AG04450 (cell line): ENCODE data around the gene ANKRD53. TPM values are rescaled to one million over a fixed set of nuclear protein-coding genes. Genes with fewer than 3 reads are reported as not detected.
"Not testable (repeated sequence)": the region's sequence is repeated elsewhere in the genome, so short reads cannot be mapped to it uniquely, and the experiment has no call there.

Experiments used
- CTCF ChIA-PET: fragments of 300-600, 350-600 bp; formaldehyde crosslinking; extraction: SDS; loops from one replicate; lab custom pipeline; 2022; ENCODE audit warnings: antibody characterized with exemption, inconsistent platforms; lab: Charles Lee
- POLR2A ChIA-PET: fragments of 350-600 bp; formaldehyde crosslinking; extraction: SDS; loops from one replicate; lab custom pipeline; 2021; ENCODE audit warnings: antibody characterized with exemption, inconsistent platforms; lab: Yijun Ruan, JAX
- DNase-seq: peaks from one replicate; pipeline ENCODE4 v3.0.0-alpha.2; 2011; ENCODE audit warnings: low read depth, low spot score
- H3K27ac ChIP-seq: one replicate; pipeline ENCODE4 v1.5.1; 2012; ENCODE audit warnings: low read depth, low read length, control low read depth
- H3K27me3 ChIP-seq: one replicate; pipeline ENCODE4 v1.6.0; 2012; ENCODE audit warnings: low read length; ENCODE audit not compliant: control insufficient read depth, insufficient read depth
- H3K4me3 ChIP-seq: 2 replicates; pipeline ENCODE4 v1.5.1; 2011; ENCODE audit warnings: mild to moderate bottlenecking, low read depth, low read length, control low read depth
- H3K9me3 ChIP-seq: 2 replicates; pipeline ENCODE4 v1.5.1; 2012; ENCODE audit warnings: low read length; ENCODE audit not compliant: control insufficient read depth, insufficient read depth
- polyA plus RNA-seq: library from polyadenylated mRNA; depleted of rRNA; stranded (reverse); fragments of >200 nt; gene quantifications from 2 replicates; pipeline ENCODE4 v1.2.3, GENCODE V29; 2011
- TF ChIP-seq, protein P1 (sequence below): IDR thresholded peaks from 2 replicates; pipeline ENCODE4 v1.5.1; 2011; ENCODE audit warnings: low read depth, low read length, control low read depth, inconsistent platforms

Gene ANKRD53
- polyA plus RNA-seq, 1 experiment, result 0.72 TPM

DNA sequence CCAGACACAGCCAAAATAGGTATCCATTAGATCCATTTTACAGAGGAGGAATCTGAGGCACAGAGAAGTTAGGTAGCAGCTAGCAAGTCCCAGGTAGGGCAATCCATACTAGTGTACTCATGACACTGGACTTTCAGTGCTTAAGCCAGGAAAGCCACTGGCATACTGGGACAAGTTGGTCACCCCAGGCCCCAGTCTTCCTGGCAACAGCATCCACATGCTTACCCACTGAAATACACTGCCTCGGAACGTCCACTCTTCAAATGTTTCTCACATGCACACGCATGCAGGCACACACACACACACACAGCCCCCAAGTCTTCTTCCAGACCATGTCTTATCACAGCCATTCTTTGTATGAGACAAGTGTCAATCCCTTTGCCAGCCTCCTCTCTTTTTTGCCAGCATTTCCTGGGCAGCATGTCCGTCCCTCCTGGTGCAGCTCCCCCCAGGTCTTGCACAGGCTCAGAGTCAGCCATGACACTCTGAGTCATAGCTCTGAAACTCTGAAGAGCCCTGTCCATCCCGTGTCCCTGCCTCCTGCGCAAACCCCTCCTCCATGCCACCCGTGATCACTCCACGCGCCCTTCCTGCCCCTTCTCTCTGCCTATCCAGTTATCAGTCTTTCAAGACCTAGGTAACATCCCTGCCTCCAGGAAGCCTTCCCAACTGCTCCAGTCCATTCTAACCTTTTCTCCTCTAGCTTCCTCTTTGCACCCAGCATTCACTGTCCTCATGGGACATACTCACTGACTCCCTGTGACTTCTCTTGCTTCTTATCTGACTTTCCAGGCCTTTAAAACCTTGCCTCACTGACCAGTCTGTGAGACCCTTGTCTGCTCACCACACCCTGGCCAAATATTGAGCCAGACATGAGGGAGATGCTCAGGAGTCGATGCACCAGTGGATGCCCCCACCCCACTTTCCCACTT, 27.1 kb downstream of the ANKRD53 start:
- ChIA-PET POLR2A (no interaction called here), CTCF (no interaction called here)
- Histone ChIP-seq H3K4me3 (no peak overlapping the region), H3K9me3 (no peaks in the 10 kb centered on the region), H3K27me3 (peaks cover 13% of the 10 kb centered on the region), H3K27ac (no peak overlapping the region)
- TF ChIP-seq, protein P1, sequence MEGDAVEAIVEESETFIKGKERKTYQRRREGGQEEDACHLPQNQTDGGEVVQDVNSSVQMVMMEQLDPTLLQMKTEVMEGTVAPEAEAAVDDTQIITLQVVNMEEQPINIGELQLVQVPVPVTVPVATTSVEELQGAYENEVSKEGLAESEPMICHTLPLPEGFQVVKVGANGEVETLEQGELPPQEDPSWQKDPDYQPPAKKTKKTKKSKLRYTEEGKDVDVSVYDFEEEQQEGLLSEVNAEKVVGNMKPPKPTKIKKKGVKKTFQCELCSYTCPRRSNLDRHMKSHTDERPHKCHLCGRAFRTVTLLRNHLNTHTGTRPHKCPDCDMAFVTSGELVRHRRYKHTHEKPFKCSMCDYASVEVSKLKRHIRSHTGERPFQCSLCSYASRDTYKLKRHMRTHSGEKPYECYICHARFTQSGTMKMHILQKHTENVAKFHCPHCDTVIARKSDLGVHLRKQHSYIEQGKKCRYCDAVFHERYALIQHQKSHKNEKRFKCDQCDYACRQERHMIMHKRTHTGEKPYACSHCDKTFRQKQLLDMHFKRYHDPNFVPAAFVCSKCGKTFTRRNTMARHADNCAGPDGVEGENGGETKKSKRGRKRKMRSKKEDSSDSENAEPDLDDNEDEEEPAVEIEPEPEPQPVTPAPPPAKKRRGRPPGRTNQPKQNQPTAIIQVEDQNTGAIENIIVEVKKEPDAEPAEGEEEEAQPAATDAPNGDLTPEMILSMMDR, result no peak
- DNase-seq, result no peak

DNA sequence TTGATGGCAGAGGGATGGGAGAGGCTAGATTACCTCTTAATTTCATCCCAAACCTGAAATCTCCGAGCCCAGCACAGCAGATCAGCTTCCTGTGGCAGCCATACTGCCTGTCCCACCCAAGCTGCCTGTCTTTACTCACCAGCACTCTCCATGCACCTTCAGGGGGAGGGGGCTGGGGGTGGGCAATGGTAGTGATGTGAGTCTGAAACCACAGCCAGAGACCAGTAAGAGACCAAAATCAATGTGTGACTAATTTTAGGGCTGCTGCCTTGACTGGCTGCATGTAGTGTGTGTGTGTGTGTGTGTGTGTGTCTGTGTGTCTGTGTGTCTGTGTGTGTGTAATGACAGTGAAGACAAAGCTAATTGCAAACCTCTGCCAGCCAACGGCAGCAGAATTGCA, 27.9 kb downstream of the ANKRD53 start:
- Histone ChIP-seq H3K27ac (no peak overlapping the region), H3K9me3 (no peaks in the 10 kb centered on the region), H3K27me3 (peaks cover 13% of the 10 kb centered on the region), H3K4me3 (no peak overlapping the region)
- ChIA-PET CTCF (no interaction called here), POLR2A (no interaction called here)
- TF ChIP-seq, protein P1, result no peak
- DNase-seq, result no peak

- DNase-seq, result no peak
- ChIA-PET CTCF (interaction anchor here (0.8 kb wide), 1 partner anchor 63 kb away, joined by 3 read pairs; no protein-coding TSS in a partner anchor), POLR2A (interaction anchor here (1.3 kb wide), 1 partner anchor 61 kb away, joined by 4 read pairs; the partner anchor contains the start of gene NAGK)
- TF ChIP-seq, protein P1, result no peak
- Histone ChIP-seq H3K27me3 (peaks cover 13% of the 10 kb centered on the region), H3K9me3 (no peaks in the 10 kb centered on the region), H3K27ac (no peak overlapping the region), H3K4me3 (no peak overlapping the region)
These were observed 28.7 kb downstream of the ANKRD53 start for GRCh38 chr2:71006955-71007799.

DNA sequence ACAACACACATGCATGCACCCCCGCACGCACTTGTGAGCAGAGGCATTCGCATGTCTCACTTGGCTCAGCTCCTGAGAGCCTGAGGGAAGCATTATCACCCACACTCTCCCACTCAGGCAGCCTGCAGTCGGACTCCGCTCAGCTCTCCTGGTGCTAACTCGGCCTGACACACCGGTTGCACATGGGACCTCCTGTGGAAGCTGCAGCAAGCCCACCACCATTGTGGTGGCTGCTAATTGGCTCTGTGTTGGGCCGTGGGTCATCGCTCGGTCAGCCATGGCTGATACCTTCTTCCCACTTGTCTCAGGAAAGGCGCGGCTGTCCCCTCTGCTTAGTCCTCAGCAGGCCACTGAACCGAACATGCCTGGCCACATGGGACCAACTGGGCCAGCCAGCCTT, 29.9 kb downstream of the ANKRD53 start:
- CTCF ChIA-PET, result no interaction called here
- TF ChIP-seq, protein P1, result no peak
- no peak overlapping the region for H3K27ac ChIP-seq
- H3K27me3 ChIP-seq, result peaks cover 12% of the 10 kb centered on the region
- no peak overlapping the region for H3K4me3 ChIP-seq
- H3K9me3 ChIP-seq, result no peaks in the 10 kb centered on the region
- no peak for DNase-seq
- POLR2A ChIA-PET, result no interaction called here

GRCh38 chr2:71011786-71012185, 33.4 kb downstream of the ANKRD53 start:
- DNase-seq, H3K4me3 ChIP-seq, H3K27ac ChIP-seq, H3K27me3 ChIP-seq, CTCF ChIA-PET, H3K9me3 ChIP-seq, POLR2A ChIA-PET: not testable (repeated sequence)
